Trophoblast cell (in vitro differentiated cells and primary cell): ENCODE measurements around the gene PTBP3.
A peak's percentile ranks its signal among the peaks of the same experiment; 100 is the strongest.

ENCODE experiments used
- DNase-seq, 2 donors: peaks; one replicate each; pipeline ENCODE4 v3.0.0-alpha.2; 2016
- H2AFZ ChIP-seq: 2 replicates; pipeline ENCODE4 v1.6.1; 2013; ENCODE audit warnings: low read length, moderate library complexity, mild to moderate bottlenecking; ENCODE audit not compliant: insufficient read depth, poor library complexity
- H2AK5ac ChIP-seq: 2 replicates; pipeline ENCODE4 v1.6.1; 2013; ENCODE audit warnings: mild to moderate bottlenecking, low read length
- H2BK120ac ChIP-seq: 2 replicates; pipeline ENCODE4 v1.6.1; 2013; ENCODE audit warnings: low read length, mild to moderate bottlenecking, moderate library complexity; ENCODE audit not compliant: insufficient read depth, poor library complexity
- H2BK12ac ChIP-seq: 2 replicates; pipeline ENCODE4 v1.6.1; 2013; ENCODE audit warnings: mild to moderate bottlenecking, low read length, moderate library complexity
- H2BK5ac ChIP-seq: 2 replicates; pipeline ENCODE4 v1.6.1; 2013; ENCODE audit warnings: low read length, low read depth, moderate library complexity, mild to moderate bottlenecking; ENCODE audit not compliant: poor library complexity
- H3K14ac ChIP-seq: 2 replicates; pipeline ENCODE4 v1.6.1; 2013; ENCODE audit warnings: mild to moderate bottlenecking, low read length
- H3K18ac ChIP-seq: 2 replicates; pipeline ENCODE4 v1.6.1; 2013; ENCODE audit warnings: mild to moderate bottlenecking, low read length
- H3K23ac ChIP-seq: 2 replicates; pipeline ENCODE4 v1.6.1; 2013; ENCODE audit warnings: low read length
- H3K27ac ChIP-seq: 2 replicates; pipeline ENCODE4 v1.5.1; 2013; ENCODE audit warnings: low read depth, mild to moderate bottlenecking, inconsistent platforms, low read length, moderate library complexity
- H3K27me3 ChIP-seq: 2 replicates; pipeline ENCODE4 v1.6.1; 2013; ENCODE audit warnings: inconsistent platforms, mild to moderate bottlenecking, low read length, moderate library complexity; ENCODE audit not compliant: insufficient read depth
- H3K36me3 ChIP-seq, 2 experiments: 1 replicate in 1 of 2; 2 replicates in 1 of 2; pipeline ENCODE4 v1.6.1; 2013; ENCODE audit warnings: low read length in 2 of 2, mild to moderate bottlenecking in 2 of 2, moderate library complexity in 1 of 2; ENCODE audit not compliant: insufficient read depth in 2 of 2, control insufficient read depth in 1 of 2
- H3K4ac ChIP-seq: 2 replicates; pipeline ENCODE4 v1.6.1; 2013; ENCODE audit warnings: low read depth, mild to moderate bottlenecking, low read length, moderate library complexity
- H3K4me1 ChIP-seq, 2 experiments: 1 replicate in 1 of 2; 2 replicates in 1 of 2; pipeline ENCODE4 v1.6.1; 2013; ENCODE audit warnings: low read length in 2 of 2, mild to moderate bottlenecking in 2 of 2, moderate library complexity in 1 of 2; ENCODE audit not compliant: insufficient read depth in 2 of 2, control insufficient read depth in 1 of 2
- H3K4me2 ChIP-seq: 2 replicates; pipeline ENCODE4 v1.6.1; 2013; ENCODE audit warnings: inconsistent platforms, mild to moderate bottlenecking, low read length, moderate library complexity
- H3K4me3 ChIP-seq: 2 replicates; pipeline ENCODE4 v1.5.1; 2013; ENCODE audit warnings: mild to moderate bottlenecking, low read depth, low read length, inconsistent platforms
- H3K79me1 ChIP-seq: one replicate; pipeline ENCODE4 v1.6.1; 2013; ENCODE audit warnings: low read length
- H3K79me2 ChIP-seq: 2 replicates; pipeline ENCODE4 v1.6.1; 2013; ENCODE audit warnings: low read length, mild to moderate bottlenecking; ENCODE audit not compliant: control insufficient read depth, insufficient read depth, poor library complexity
- H3K9ac ChIP-seq: 2 replicates; pipeline ENCODE4 v1.6.1; 2013; ENCODE audit warnings: mild to moderate bottlenecking, low read length
- H3K9me3 ChIP-seq: 2 replicates; pipeline ENCODE4 v1.6.1; 2013; ENCODE audit warnings: low read depth, mild to moderate bottlenecking, control low read depth, inconsistent platforms, low read length; ENCODE audit not compliant: insufficient read depth
- H4K12ac ChIP-seq: 2 replicates; pipeline ENCODE4 v1.6.1; 2013; ENCODE audit warnings: low read depth, mild to moderate bottlenecking, low read length, moderate library complexity
- H4K8ac ChIP-seq: 2 replicates; pipeline ENCODE4 v1.6.1; 2013; ENCODE audit warnings: low read depth, mild to moderate bottlenecking, low read length, moderate library complexity
- H4K91ac ChIP-seq: one replicate; pipeline ENCODE4 v1.6.1; 2013; ENCODE audit warnings: low read depth, mild to moderate bottlenecking, low read length, moderate library complexity
- WGBS: extraction: QIAGEN DNeasy Blood & Tissue Kit; methylation state at CpG from one replicate; pipeline ENCODE4 v1.1.7; 2013; ENCODE audit warnings: missing lambda C conversion rate; ENCODE audit not compliant: insufficient read length, insufficient coverage; ENCODE audit errors: extremely low coverage; 5-methylcytosine and 5-hydroxymethylcytosine counted together

The PTBP3 gene

GRCh38 chr9:112328545-112328944 is 4.9 kb downstream of the PTBP3 start:
- Histone ChIP-seq H3K79me1 (peaks cover 8% of the 10 kb centered on the region), H2AFZ (no peak overlapping the region), H3K27ac (no peak overlapping the region), H4K91ac (no peak overlapping the region), H3K23ac (no peak overlapping the region), H3K4me1 (peaks cover 12% of the 10 kb centered on the region in 2 experiments), H4K8ac (no peak overlapping the region), H4K12ac (no peak overlapping the region), H3K4me2 (no peak overlapping the region), H3K4ac (peak overlapping the region; percentile 28), H2BK12ac (no peak overlapping the region), H3K18ac (no peak overlapping the region), H3K14ac (no peak overlapping the region), H3K36me3 (no peaks in the 10 kb centered on the region), H3K27me3 (no peaks in the 10 kb centered on the region), H3K9me3 (no peaks in the 10 kb centered on the region), H3K4me3 (no peak overlapping the region), H3K9ac (no peak overlapping the region), H2BK5ac (no peak overlapping the region), H2BK120ac (no peak overlapping the region), H3K79me2 (peaks cover 24% of the 10 kb centered on the region), H2AK5ac (no peak overlapping the region)
- WGBS, result no CpG with 5 or more reads among the region's 2 CpGs
- DNase-seq, result no peak

GRCh38 chr9:112327718-112328450 is 5.5 kb downstream of the PTBP3 start:
- no CpG with 5 or more reads among the region's 2 CpGs for WGBS
- no peak overlapping the region for H4K91ac ChIP-seq

GRCh38 chr9:112326194-112326593 is 7.2 kb downstream of the PTBP3 start:
- Histone ChIP-seq H2BK120ac (no peak overlapping the region), H4K91ac (no peak overlapping the region), H2AFZ (no peak overlapping the region), H2BK5ac (no peak overlapping the region), H3K18ac (no peak overlapping the region), H3K9ac (no peak overlapping the region), H3K4me2 (no peak overlapping the region), H3K36me3 (no peaks in the 10 kb centered on the region), H4K8ac (no peak overlapping the region), H3K79me2 (peaks cover 26% of the 10 kb centered on the region), H3K27ac (peak overlapping the region; percentile 5), H3K14ac (no peak overlapping the region), H2BK12ac (no peak overlapping the region), H2AK5ac (no peak overlapping the region), H3K9me3 (no peaks in the 10 kb centered on the region), H4K12ac (no peak overlapping the region), H3K23ac (no peak overlapping the region), H3K4me1 (peaks cover 18 to 20% of the 10 kb centered on the region in 2 experiments), H3K27me3 (no peaks in the 10 kb centered on the region), H3K79me1 (no peaks in the 10 kb centered on the region), H3K4me3 (no peak overlapping the region), H3K4ac (no peak overlapping the region)
- DNase-seq, result no peak
- no CpG with 5 or more reads among the region's 3 CpGs for WGBS

More at GRCh38 chr9:112327718-112328450, 5.5 kb downstream of the PTBP3 start:
- Histone ChIP-seq H3K4me1 (peaks cover 15 to 17% of the 10 kb centered on the region in 2 experiments), H3K79me1 (peaks cover 3% of the 10 kb centered on the region), H2AK5ac (no peak overlapping the region), H3K9ac (no peak overlapping the region), H3K4ac (no peak overlapping the region), H2BK120ac (no peak overlapping the region), H2BK5ac (no peak overlapping the region), H4K8ac (no peak overlapping the region), H3K14ac (no peak overlapping the region), H3K18ac (no peak overlapping the region), H3K9me3 (no peaks in the 10 kb centered on the region), H3K23ac (no peak overlapping the region), H3K27me3 (no peaks in the 10 kb centered on the region), H2AFZ (no peak overlapping the region), H3K4me3 (no peak overlapping the region), H3K4me2 (no peak overlapping the region), H4K12ac (no peak overlapping the region), H3K27ac (no peak overlapping the region), H3K79me2 (peaks cover 22% of the 10 kb centered on the region), H3K36me3 (no peaks in the 10 kb centered on the region), H2BK12ac (no peak overlapping the region)
- peak in 1 of 2 donors; percentile 67 for DNase-seq

- Histone ChIP-seq H3K27me3 (no peaks in the 10 kb centered on the region), H3K23ac (no peak overlapping the region), H3K79me2 (peaks cover 26% of the 10 kb centered on the region), H3K4me1 (peaks cover 18 to 20% of the 10 kb centered on the region in 2 experiments), H4K91ac (peak overlapping the region; percentile 8), H2AK5ac (no peak overlapping the region), H2BK120ac (no peak overlapping the region), H3K14ac (no peak overlapping the region), H2AFZ (no peak overlapping the region), H4K8ac (no peak overlapping the region), H3K79me1 (no peaks in the 10 kb centered on the region), H3K18ac (no peak overlapping the region), H2BK12ac (no peak overlapping the region), H3K4me3 (no peak overlapping the region), H3K4ac (peak overlapping the region; percentile 72), H2BK5ac (no peak overlapping the region), H4K12ac (no peak overlapping the region), H3K9me3 (no peaks in the 10 kb centered on the region), H3K36me3 (no peaks in the 10 kb centered on the region), H3K9ac (no peak overlapping the region), H3K4me2 (no peak overlapping the region), H3K27ac (peak overlapping the region; percentile 59)
- DNase-seq, result peak; percentile 97 to 98
- WGBS, result no CpG with 5 or more reads among the region's 8 CpGs
These were observed 7.8 kb downstream of the PTBP3 start for GRCh38 chr9:112325600-112325999.
